ENCODE data around the gene YARS2.

YARS2 gene

DNA sequence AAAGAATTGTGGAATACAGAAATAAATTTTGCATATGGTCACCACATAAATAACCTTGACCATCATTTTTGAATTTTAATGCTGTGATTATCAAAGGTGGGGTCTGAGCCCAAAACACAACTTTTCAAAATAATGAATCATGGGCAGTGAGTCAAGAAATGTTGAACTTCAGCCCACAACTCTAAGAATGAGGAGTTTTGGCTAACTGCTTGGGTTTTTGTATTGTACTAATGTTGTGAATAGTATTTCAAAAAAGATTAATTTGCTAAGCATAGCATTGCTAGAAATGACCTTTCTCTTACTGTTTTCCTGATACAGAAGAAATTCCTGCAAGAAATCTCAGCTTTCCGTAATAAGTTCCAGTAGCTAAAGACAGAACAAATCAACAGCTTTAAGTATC is 24.4 kb upstream of the YARS2 start:
- H3K4me3 ChIP-seq (ENCODE audit: low read depth, low read length, poor library complexity, severe bottlenecking) = no peak overlapping the region
- H3K9me2 ChIP-seq (ENCODE audit: low read depth, low read length) = no peaks in the 10 kb centered on the region

DNA sequence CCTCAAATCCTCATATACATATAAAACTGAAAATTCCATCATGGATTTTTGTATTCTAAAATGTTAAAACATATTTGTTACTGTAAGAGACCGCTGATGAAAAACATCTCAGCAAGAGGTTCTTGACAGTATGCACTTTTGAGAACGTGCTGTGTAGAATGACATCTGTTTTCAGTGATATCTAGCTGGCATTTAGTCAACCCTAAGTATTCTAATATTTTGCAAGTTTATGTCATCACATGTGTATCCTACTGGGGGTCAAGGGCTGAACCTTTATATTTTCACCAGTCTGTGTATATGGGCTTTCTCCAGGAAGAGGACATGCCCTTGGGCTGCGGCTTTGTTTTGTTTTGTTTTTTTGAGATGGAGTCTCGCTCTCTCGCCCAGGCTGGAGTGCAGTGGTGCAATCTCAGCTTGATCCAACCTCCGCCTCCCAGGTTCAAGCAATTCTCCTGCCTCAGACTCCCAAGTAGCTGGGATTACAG is 22.0 kb upstream of the YARS2 start:
- Histone ChIP-seq H3K9ac (ENCODE audit: low read length) (no peak overlapping the region), H3K27me3 (ENCODE audit: insufficient read depth, low read length) (peaks cover 4% of the 10 kb centered on the region; the same call in 1 of the 2 replicates), H3K9me3 (ENCODE audit: low read length) (no peaks in the 10 kb centered on the region), H2AFZ (ENCODE audit: low read length) (no peak overlapping the region), H3F3A (ENCODE audit: insufficient read depth, low read length) (no peaks in the 10 kb centered on the region), H3K36me3 (ENCODE audit: insufficient read depth, low read length) (no peaks in the 10 kb centered on the region), H3K79me2 (ENCODE audit: insufficient read depth, low read length) (no peaks in the 10 kb centered on the region), H4K20me1 (ENCODE audit: insufficient read depth, low read length) (no peaks in the 10 kb centered on the region), H3K27ac (ENCODE audit: low read depth, low read length, poor library complexity, severe bottlenecking) (no peak overlapping the region), H3K4me2 (ENCODE audit: low read length) (no peak overlapping the region), H3K9me2 (ENCODE audit: low read depth, low read length) (no peaks in the 10 kb centered on the region), H3K4me3 (ENCODE audit: low read depth, low read length, poor library complexity, severe bottlenecking) (no peak overlapping the region), H3K4me1 (ENCODE audit: insufficient read depth, low read length, severe bottlenecking) (no peaks in the 10 kb centered on the region)
- TF ChIP-seq, protein P1, sequence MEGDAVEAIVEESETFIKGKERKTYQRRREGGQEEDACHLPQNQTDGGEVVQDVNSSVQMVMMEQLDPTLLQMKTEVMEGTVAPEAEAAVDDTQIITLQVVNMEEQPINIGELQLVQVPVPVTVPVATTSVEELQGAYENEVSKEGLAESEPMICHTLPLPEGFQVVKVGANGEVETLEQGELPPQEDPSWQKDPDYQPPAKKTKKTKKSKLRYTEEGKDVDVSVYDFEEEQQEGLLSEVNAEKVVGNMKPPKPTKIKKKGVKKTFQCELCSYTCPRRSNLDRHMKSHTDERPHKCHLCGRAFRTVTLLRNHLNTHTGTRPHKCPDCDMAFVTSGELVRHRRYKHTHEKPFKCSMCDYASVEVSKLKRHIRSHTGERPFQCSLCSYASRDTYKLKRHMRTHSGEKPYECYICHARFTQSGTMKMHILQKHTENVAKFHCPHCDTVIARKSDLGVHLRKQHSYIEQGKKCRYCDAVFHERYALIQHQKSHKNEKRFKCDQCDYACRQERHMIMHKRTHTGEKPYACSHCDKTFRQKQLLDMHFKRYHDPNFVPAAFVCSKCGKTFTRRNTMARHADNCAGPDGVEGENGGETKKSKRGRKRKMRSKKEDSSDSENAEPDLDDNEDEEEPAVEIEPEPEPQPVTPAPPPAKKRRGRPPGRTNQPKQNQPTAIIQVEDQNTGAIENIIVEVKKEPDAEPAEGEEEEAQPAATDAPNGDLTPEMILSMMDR (IDR thresholded peaks at IDR 0.05; ENCODE audit: low read length) = no peak
- no peak for TF ChIP-seq EZH2 (IDR thresholded peaks at IDR 0.05; ENCODE audit: borderline replicate concordance, low read length)

More for the DNA sequence above, 24.4 kb upstream of the YARS2 start:
- Histone ChIP-seq H2AFZ (ENCODE audit: low read length) (no peak overlapping the region), H3K4me1 (ENCODE audit: insufficient read depth, low read length, severe bottlenecking) (no peaks in the 10 kb centered on the region), H3K36me3 (ENCODE audit: insufficient read depth, low read length) (no peaks in the 10 kb centered on the region), H3K9me3 (ENCODE audit: low read length) (no peaks in the 10 kb centered on the region), H3K27me3 (ENCODE audit: insufficient read depth, low read length) (peaks cover 4% of the 10 kb centered on the region; the same call in 1 of the 2 replicates), H3K79me2 (ENCODE audit: insufficient read depth, low read length) (no peaks in the 10 kb centered on the region), H3K27ac (ENCODE audit: low read depth, low read length, poor library complexity, severe bottlenecking) (no peak overlapping the region), H4K20me1 (ENCODE audit: insufficient read depth, low read length) (no peaks in the 10 kb centered on the region), H3K4me2 (ENCODE audit: low read length) (no peak overlapping the region), H3K9ac (ENCODE audit: low read length) (no peak overlapping the region), H3F3A (ENCODE audit: insufficient read depth, low read length) (no peaks in the 10 kb centered on the region)
- no peak for TF ChIP-seq EZH2 (IDR thresholded peaks at IDR 0.05; ENCODE audit: borderline replicate concordance, low read length)
- TF ChIP-seq, protein P1 (IDR thresholded peaks at IDR 0.05; ENCODE audit: low read length) = no peak

DNA sequence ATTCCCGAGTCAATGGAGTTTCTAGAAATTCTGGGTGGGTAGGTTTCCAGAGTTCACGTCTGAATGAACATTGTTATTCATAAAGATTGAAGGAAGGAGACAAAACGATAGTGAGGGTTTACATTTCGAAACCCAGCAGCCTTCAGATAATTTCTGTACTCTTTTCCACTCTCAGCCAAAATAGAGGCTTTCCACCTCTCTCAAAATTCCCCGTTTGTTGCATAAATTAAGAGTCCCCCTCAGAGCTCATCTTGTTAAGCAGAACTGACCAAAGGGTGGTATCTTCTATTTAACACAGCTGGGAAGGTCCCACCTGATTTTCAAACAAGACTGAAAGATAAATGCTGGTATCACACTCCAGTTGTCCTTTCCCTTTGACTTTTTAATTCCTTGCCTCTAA is 21.5 kb upstream of the YARS2 start:
- Histone ChIP-seq H3K27ac (ENCODE audit: low read depth, low read length, poor library complexity, severe bottlenecking) (no peak overlapping the region), H3K79me2 (ENCODE audit: insufficient read depth, low read length) (no peaks in the 10 kb centered on the region), H2AFZ (ENCODE audit: low read length) (no peak overlapping the region), H3K4me2 (ENCODE audit: low read length) (no peak overlapping the region), H3K9ac (ENCODE audit: low read length) (no peak overlapping the region), H3F3A (ENCODE audit: insufficient read depth, low read length) (no peaks in the 10 kb centered on the region), H4K20me1 (ENCODE audit: insufficient read depth, low read length) (no peaks in the 10 kb centered on the region), H3K9me3 (ENCODE audit: low read length) (no peaks in the 10 kb centered on the region), H3K4me3 (ENCODE audit: low read depth, low read length, poor library complexity, severe bottlenecking) (no peak overlapping the region), H3K4me1 (ENCODE audit: insufficient read depth, low read length, severe bottlenecking) (no peaks in the 10 kb centered on the region), H3K27me3 (ENCODE audit: insufficient read depth, low read length) (peaks cover 4% of the 10 kb centered on the region; the same call in 1 of the 2 replicates), H3K36me3 (ENCODE audit: insufficient read depth, low read length) (no peaks in the 10 kb centered on the region), H3K9me2 (ENCODE audit: low read depth, low read length) (no peaks in the 10 kb centered on the region)
- no peak for TF ChIP-seq EZH2 (IDR thresholded peaks at IDR 0.05; ENCODE audit: borderline replicate concordance, low read length)
- TF ChIP-seq, protein P1 (IDR thresholded peaks at IDR 0.05; ENCODE audit: low read length) = no peak

All from OCI-LY1 (cell line).